PC-9 (cell line): ENCODE data around the gene PIGN.

Experiments used
- EZH2 ChIP-seq: fragments of 200-600 bp; sonication (generic); IDR thresholded peaks from 2 replicates; pipeline ENCODE4 v1.8.0; 2017; ENCODE audit warnings: antibody characterized with exemption, low read depth
- TF ChIP-seq, protein P1 (sequence below): fragments of 200-600 bp; sonication (generic); conservative IDR thresholded peaks from 2 replicates; pipeline ENCODE4 v1.6.1; 2017; ENCODE audit warnings: mixed run types, antibody characterized with exemption, mild to moderate bottlenecking, moderate library complexity

DNA sequence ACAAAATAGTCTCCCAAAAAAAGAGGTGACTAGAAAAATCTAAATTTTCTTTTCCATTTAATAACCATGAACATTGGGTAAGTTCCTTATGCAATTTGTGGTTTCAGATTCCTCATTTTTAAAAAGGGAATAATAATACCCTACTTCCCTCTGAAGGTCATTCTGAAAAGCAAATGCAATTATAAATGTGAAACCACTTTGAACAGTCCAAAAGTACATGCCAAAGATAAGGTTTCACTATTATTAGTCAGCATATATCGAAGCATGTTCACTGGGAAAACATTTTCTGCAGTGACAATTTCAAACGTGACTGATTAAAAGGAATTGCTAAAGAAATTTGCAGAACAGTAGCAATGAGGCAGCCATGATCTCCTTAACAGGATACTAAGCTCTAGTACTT is 193.9 kb downstream of the PIGN start:
- TF ChIP-seq, protein P1, sequence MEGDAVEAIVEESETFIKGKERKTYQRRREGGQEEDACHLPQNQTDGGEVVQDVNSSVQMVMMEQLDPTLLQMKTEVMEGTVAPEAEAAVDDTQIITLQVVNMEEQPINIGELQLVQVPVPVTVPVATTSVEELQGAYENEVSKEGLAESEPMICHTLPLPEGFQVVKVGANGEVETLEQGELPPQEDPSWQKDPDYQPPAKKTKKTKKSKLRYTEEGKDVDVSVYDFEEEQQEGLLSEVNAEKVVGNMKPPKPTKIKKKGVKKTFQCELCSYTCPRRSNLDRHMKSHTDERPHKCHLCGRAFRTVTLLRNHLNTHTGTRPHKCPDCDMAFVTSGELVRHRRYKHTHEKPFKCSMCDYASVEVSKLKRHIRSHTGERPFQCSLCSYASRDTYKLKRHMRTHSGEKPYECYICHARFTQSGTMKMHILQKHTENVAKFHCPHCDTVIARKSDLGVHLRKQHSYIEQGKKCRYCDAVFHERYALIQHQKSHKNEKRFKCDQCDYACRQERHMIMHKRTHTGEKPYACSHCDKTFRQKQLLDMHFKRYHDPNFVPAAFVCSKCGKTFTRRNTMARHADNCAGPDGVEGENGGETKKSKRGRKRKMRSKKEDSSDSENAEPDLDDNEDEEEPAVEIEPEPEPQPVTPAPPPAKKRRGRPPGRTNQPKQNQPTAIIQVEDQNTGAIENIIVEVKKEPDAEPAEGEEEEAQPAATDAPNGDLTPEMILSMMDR, result no peak
- TF ChIP-seq EZH2, result no peak
